IMR-90 (cell line): Measurements from ENCODE around the gene COPZ2. TPM values are rescaled to one million over a fixed set of nuclear protein-coding genes. Genes with fewer than 3 reads are reported as not detected.

Experiments used
- ATAC-seq: fragments of 200-7000 bp; cut with Tn5 transposase; 2 replicates; pipeline ENCODE4 v1.9.1; 2020; ENCODE audit warnings: low read depth, mild to moderate bottlenecking, moderate library complexity
- BruUV-seq: library from RNA; stranded (reverse); fragments of 400-500 nt; replicated peaks from 2 replicates; lab custom pipeline; 2021; lab: Mats Ljungman, UMichigan
- CTCF ChIA-PET: fragments of 300-600 bp; formaldehyde crosslinking; extraction: SDS; loops from one replicate; lab custom pipeline; 2021; ENCODE audit warnings: antibody characterized with exemption; lab: Yijun Ruan, JAX
- POLR2A ChIA-PET: fragments of 300-600 bp; sonication (Branson Sonifier 250); formaldehyde crosslinking; loops from one replicate; lab custom pipeline; 2022; ENCODE audit warnings: antibody characterized with exemption; ENCODE audit not compliant: unreplicated experiment; lab: Charles Lee
- DNase-seq: peaks from one replicate; pipeline ENCODE4 v3.0.0; 2013
- H2AFZ ChIP-seq: replicated peaks from 2 replicates; pipeline ENCODE3; 2013; ENCODE audit warnings: low read length, mild to moderate bottlenecking; ENCODE audit not compliant: poor library complexity
- H2AK5ac ChIP-seq: 2 replicates; pipeline ENCODE4 v1.6.1; 2013; ENCODE audit warnings: low read depth, low read length, inconsistent platforms
- H2AK9ac ChIP-seq: replicated peaks from 2 replicates; pipeline ENCODE3; 2013; ENCODE audit warnings: mild to moderate bottlenecking, low read depth, low read length, moderate library complexity; ENCODE audit not compliant: poor library complexity
- H2BK120ac ChIP-seq: 2 replicates; pipeline ENCODE4 v1.6.1; 2013; ENCODE audit warnings: low read depth, low read length, inconsistent platforms
- H2BK15ac ChIP-seq: 3 replicates; pipeline ENCODE4 v1.6.1; 2013; ENCODE audit warnings: low read depth, low read length, inconsistent platforms
- H2BK20ac ChIP-seq: 2 replicates; pipeline ENCODE4 v1.6.1; 2013; ENCODE audit warnings: low read depth, mild to moderate bottlenecking, inconsistent platforms, low read length, moderate library complexity
- H2BK5ac ChIP-seq: 2 replicates; pipeline ENCODE4 v1.6.1; 2013; ENCODE audit warnings: mild to moderate bottlenecking, low read depth, low read length, inconsistent platforms; ENCODE audit not compliant: poor library complexity, severe bottlenecking
- H3K14ac ChIP-seq: replicated peaks from 2 replicates; pipeline ENCODE4 v1.6.1; 2013; ENCODE audit warnings: low read depth, low read length, inconsistent platforms
- H3K18ac ChIP-seq: 2 replicates; pipeline ENCODE4 v1.6.1; 2013; ENCODE audit warnings: low read depth, low read length, control low read depth
- H3K23ac ChIP-seq: 2 replicates; pipeline ENCODE4 v1.6.1; 2013; ENCODE audit warnings: low read depth, low read length, inconsistent platforms
- H3K27ac ChIP-seq: 2 replicates; pipeline ENCODE4 v1.5.1; 2013; ENCODE audit warnings: mild to moderate bottlenecking, control low read depth, low read length; ENCODE audit not compliant: insufficient read depth
- H3K27me3 ChIP-seq: 2 replicates; pipeline ENCODE4 v1.6.1; 2013; ENCODE audit warnings: low read length; ENCODE audit not compliant: control insufficient read depth, insufficient read depth
- H3K36me3 ChIP-seq: 2 replicates; pipeline ENCODE4 v1.6.1; 2013; ENCODE audit warnings: low read length, mixed read lengths; ENCODE audit not compliant: control insufficient read depth, insufficient read depth
- H3K4ac ChIP-seq: 2 replicates; pipeline ENCODE4 v1.6.1; 2013; ENCODE audit warnings: low read depth, low read length, inconsistent platforms
- H3K4me1 ChIP-seq: 2 replicates; pipeline ENCODE4 v1.6.1; 2013; ENCODE audit warnings: low read length, mixed read lengths; ENCODE audit not compliant: control insufficient read depth, insufficient read depth
- H3K4me2 ChIP-seq: 2 replicates; pipeline ENCODE4 v1.6.1; 2013; ENCODE audit warnings: low read depth, mild to moderate bottlenecking, control low read depth, low read length, moderate library complexity
- H3K4me3 ChIP-seq: 2 replicates; pipeline ENCODE4 v1.5.1; 2013; ENCODE audit warnings: low read depth, mild to moderate bottlenecking, control low read depth, low read length, moderate library complexity; ENCODE audit not compliant: insufficient read depth
- H3K56ac ChIP-seq: 2 replicates; pipeline ENCODE4 v1.6.1; 2013; ENCODE audit warnings: low read length, inconsistent platforms; ENCODE audit not compliant: insufficient read depth; ENCODE audit errors: extremely low read depth
- H3K79me1 ChIP-seq, 2 experiments: 2 replicates each; pipeline ENCODE4 v1.6.1; 2013; ENCODE audit warnings: low read length in 2 of 2, inconsistent platforms in 1 of 2, low read depth in 1 of 2
- H3K9ac ChIP-seq: 2 replicates; pipeline ENCODE4 v1.6.1; 2013; ENCODE audit warnings: low read depth, low read length, control low read depth
- H3K9me1 ChIP-seq: 2 replicates; pipeline ENCODE4 v1.6.1; 2013; ENCODE audit warnings: low read length, inconsistent platforms; ENCODE audit not compliant: insufficient read depth
- H3K9me3 ChIP-seq: 2 replicates; pipeline ENCODE4 v1.6.1; 2013; ENCODE audit warnings: low read length; ENCODE audit not compliant: control insufficient read depth, insufficient read depth
- H4K20me1 ChIP-seq: 2 replicates; pipeline ENCODE4 v1.6.1; 2013; ENCODE audit warnings: low read length, inconsistent platforms; ENCODE audit not compliant: insufficient read depth
- H4K5ac ChIP-seq: 2 replicates; pipeline ENCODE4 v1.6.1; 2013; ENCODE audit warnings: mild to moderate bottlenecking, low read depth, low read length, control low read depth
- H4K8ac ChIP-seq, 2 experiments: 2 replicates each; pipeline ENCODE4 v1.6.1; 2013; ENCODE audit warnings: low read depth in 2 of 2, low read length in 2 of 2, control low read depth in 1 of 2, inconsistent platforms in 1 of 2
- H4K91ac ChIP-seq: 2 replicates; pipeline ENCODE4 v1.6.1; 2013; ENCODE audit warnings: low read depth, low read length, inconsistent platforms; ENCODE audit not compliant: insufficient read depth
- BHLHE40 ChIP-seq: fragments of 150-350 bp; IDR thresholded peaks from 2 replicates; pipeline ENCODE4 v1.6.1; 2016; ENCODE audit warnings: mild to moderate bottlenecking, low read depth, low read length
- CEBPB ChIP-seq: IDR thresholded peaks from 2 replicates; pipeline ENCODE4 v1.6.1; 2012; ENCODE audit warnings: low read depth, low read length, improper control_type of control experiment
- CHD1 ChIP-seq: IDR thresholded peaks from 2 replicates; pipeline ENCODE4 v1.6.1; 2012; ENCODE audit warnings: low read depth, low read length, improper control_type of control experiment
- CTCF ChIP-seq: conservative IDR thresholded peaks from 2 replicates; pipeline ENCODE4 v1.5.1; 2012; ENCODE audit warnings: mild to moderate bottlenecking, low read depth, low read length, improper control_type of control experiment
- ELK1 ChIP-seq: fragments of 150-350 bp; IDR thresholded peaks from 2 replicates; pipeline ENCODE4 v1.6.1; 2016; ENCODE audit warnings: low read depth, mild to moderate bottlenecking, low read length, moderate library complexity, borderline replicate concordance
- FOS ChIP-seq: fragments of 150-350 bp; IDR thresholded peaks from 2 replicates; pipeline ENCODE4 v1.6.1; 2016; ENCODE audit warnings: low read depth, low read length
- MAFK ChIP-seq: IDR thresholded peaks from 2 replicates; pipeline ENCODE4 v1.6.1; 2012; ENCODE audit warnings: low read depth, low read length, improper control_type of control experiment
- MAZ ChIP-seq: IDR thresholded peaks from 2 replicates; pipeline ENCODE4 v1.6.1; 2012; ENCODE audit warnings: low read depth, mild to moderate bottlenecking, low read length, improper control_type of control experiment, moderate library complexity, borderline replicate concordance
- MXI1 ChIP-seq: IDR thresholded peaks from 2 replicates; pipeline ENCODE4 v1.6.1; 2012; ENCODE audit warnings: low read depth, mild to moderate bottlenecking, low read length, moderate library complexity, borderline replicate concordance
- NFE2L2 ChIP-seq: fragments of 150-350 bp; IDR thresholded peaks from 2 replicates; pipeline ENCODE4 v1.6.1; 2016; ENCODE audit warnings: low read depth, mild to moderate bottlenecking, low read length
- POLR2A ChIP-seq: IDR thresholded peaks from 2 replicates; pipeline ENCODE4 v1.6.1; 2012; ENCODE audit warnings: mild to moderate bottlenecking, low read depth, low read length
- RAD21 ChIP-seq: IDR thresholded peaks from 2 replicates; pipeline ENCODE4 v1.6.1; 2012; ENCODE audit warnings: low read length, improper control_type of control experiment
- RCOR1 ChIP-seq: IDR thresholded peaks from 2 replicates; pipeline ENCODE4 v1.6.1; 2012; ENCODE audit warnings: mild to moderate bottlenecking, low read length, improper control_type of control experiment; ENCODE audit not compliant: insufficient replicate concordance
- RFX5 ChIP-seq: IDR thresholded peaks from 2 replicates; pipeline ENCODE4 v1.8.0; 2012; ENCODE audit warnings: low read depth, mild to moderate bottlenecking, low read length, moderate library complexity
- SMC3 ChIP-seq: fragments of 150-350 bp; IDR thresholded peaks from 2 replicates; pipeline ENCODE4 v1.6.1; 2016; ENCODE audit warnings: low read depth, mild to moderate bottlenecking, antibody characterized with exemption, low read length, moderate library complexity
- USF2 ChIP-seq: fragments of 150-350 bp; IDR thresholded peaks from 2 replicates; pipeline ENCODE4 v1.6.1; 2017; ENCODE audit warnings: mild to moderate bottlenecking, antibody characterized with exemption, low read length, low read depth
- WGBS, 2 experiments: methylation state at CpG; one replicate each; pipeline versions ENCODE4 v1.1.5 to v1.1.7; 2013; ENCODE audit warnings: missing lambda C conversion rate in 2 of 2; ENCODE audit not compliant: insufficient read length in 1 of 2; ENCODE audit errors: extremely low coverage in 2 of 2; 5-methylcytosine and 5-hydroxymethylcytosine counted together
- dilution Hi-C: fragments of 300-500 bp; cut with HindIII; formaldehyde crosslinking; loops from one replicate; pipeline ENCODE4 v1.14.3; 2018; ENCODE audit warnings: low sequenced_read_pairs; ENCODE audit not compliant: unreplicated experiment
- in situ Hi-C: fragments of 300-500 bp; cut with MboI; formaldehyde crosslinking; loops from 3 replicates; pipeline ENCODE4 v1.14.3; 2019; ENCODE audit warnings: low sequenced_read_pairs, inconsistent platforms, mixed read lengths
- intact Hi-C: fragments of 100-400 bp; cut with micrococcal nuclease; formaldehyde crosslinking; loops from 2 replicates; pipeline ENCODE4 v1.10.0; 2022
- polyA plus RNA-seq, 3 experiments: library from polyadenylated mRNA; depleted of rRNA; stranded (reverse); fragments of >200 nt; gene quantifications; 2 replicates each; pipeline ENCODE4 v1.2.3, GENCODE V29; 2012; ENCODE audit warnings: low replicate concordance in 1 of 3
- total RNA-seq: library from RNA; depleted of rRNA; stranded (reverse); fragments of >200 nt; gene quantifications from 2 replicates; pipeline ENCODE4 v1.2.3, GENCODE V29; 2012

COPZ2 gene
- total and polyA plus RNA-seq, 2 of the 4 experiments (the other 2 are of a cell fraction), result 41.0 to 86.1 TPM

- no peak for DNase-seq
- Histone ChIP-seq H2AFZ (no peak overlapping the region), H3K4me1 (peaks cover 4% of the 10 kb centered on the region), H3K14ac (no peak overlapping the region), H3K36me3 (peaks cover 37% of the 10 kb centered on the region), H2AK9ac (no peak overlapping the region), H2AK5ac (no peak overlapping the region), H3K9me1 (no peaks in the 10 kb centered on the region; the same call in 1 of the 2 replicates), H4K91ac (no peak overlapping the region), H3K4me2 (no peak overlapping the region), H3K9ac (no peak overlapping the region), H2BK20ac (no peak overlapping the region), H3K79me1 (peaks cover 24 to 45% of the 10 kb centered on the region in 2 experiments), H3K56ac (no peak overlapping the region), H3K9me3 (no peaks in the 10 kb centered on the region), H2BK15ac (no peak overlapping the region), H2BK120ac (no peak overlapping the region), H2BK5ac (no peak overlapping the region), H3K18ac (no peak overlapping the region), H3K4ac (no peak overlapping the region), H4K8ac (no peak overlapping the region), H4K5ac (no peak overlapping the region), H3K23ac (no peak overlapping the region), H3K4me3 (no peak overlapping the region), H3K27ac (no peak overlapping the region), H3K27me3 (no peaks in the 10 kb centered on the region), H4K20me1 (peaks cover 5% of the 10 kb centered on the region; the same call in 1 of the 2 replicates)
- CTCF ChIA-PET, result interaction anchor here (0.9 kb wide), 1 partner anchor 27 kb away, joined by 3 read pairs; no protein-coding TSS in a partner anchor
- no TSS peak for BruUV-seq
- intact Hi-C loops, result no loop called here
- ATAC-seq, result no peak
- in situ Hi-C loops, result no loop called here
- dilution Hi-C loops, result no loop called here
- TF ChIP-seq CEBPB (no peak), USF2 (no peak), RAD21 (no peak), POLR2A (no peak), ELK1 (no peak), CHD1 (no peak), MAFK (no peak), MXI1 (no peak), CTCF (no peak), FOS (no peak), SMC3 (no peak), NFE2L2 (no peak), BHLHE40 (no peak), RFX5 (no peak), RCOR1 (no peak), MAZ (no peak)
- no CpG with 5 or more reads among the region's 2 CpGs for WGBS, 2 experiments
- POLR2A ChIA-PET, result interaction anchor here (0.5 to 0.6 kb wide), 2 partner anchors 19 to 43 kb away, joined by 3 read pairs; no protein-coding TSS in a partner anchor
These were observed 32.6 kb upstream of the COPZ2 start for GRCh38 chr17:48070195-48070594.
